Astrocyte of the hippocampus (primary cell): ENCODE data around the gene DIAPH3.
"Not testable (repeated sequence)": the region's sequence is repeated elsewhere in the genome, so short reads cannot be mapped to it uniquely, and the experiment has no call there.

Source experiments
- DNase-seq: peaks from one replicate; pipeline ENCODE4 v3.0.0; 2011; ENCODE audit warnings: low read depth, low spot score

DIAPH3 gene

DNA sequence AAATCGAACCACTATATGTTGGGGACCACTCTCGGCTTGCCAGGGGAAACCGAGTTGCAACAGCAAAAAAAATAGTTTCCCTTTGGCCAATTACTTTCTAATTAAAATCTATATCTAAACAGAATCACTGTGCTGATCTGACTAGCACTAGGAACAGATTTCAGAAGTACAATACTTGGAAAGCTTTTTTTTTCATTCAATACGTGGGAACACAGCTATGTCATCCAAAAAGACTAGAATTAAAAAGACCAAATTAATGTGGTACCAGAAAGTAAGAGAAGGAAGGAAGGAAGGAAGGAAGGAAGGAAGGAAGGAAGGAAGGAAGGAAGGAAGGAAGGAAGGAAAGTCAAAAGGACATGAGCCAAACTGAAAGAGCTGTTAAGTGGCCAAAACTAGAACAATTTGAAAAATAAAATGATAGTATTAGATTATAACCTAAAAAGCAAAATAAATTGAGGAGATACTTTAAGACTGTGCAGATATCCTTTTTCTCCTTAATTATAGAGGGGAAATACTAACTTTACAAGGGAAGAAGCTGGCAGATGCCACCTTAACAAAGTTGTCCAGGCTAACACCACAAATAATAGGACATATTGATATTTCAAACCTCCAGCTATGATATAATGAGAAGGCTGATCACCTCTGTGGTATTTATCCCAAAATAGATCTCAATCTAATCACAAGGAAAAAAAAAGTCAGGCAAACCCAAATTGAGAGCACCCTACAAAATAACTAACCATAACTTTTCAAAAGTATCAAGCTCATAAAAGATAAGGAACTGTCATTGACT is 63.9 kb downstream of the DIAPH3 start:
- no peak for DNase-seq

DNA sequence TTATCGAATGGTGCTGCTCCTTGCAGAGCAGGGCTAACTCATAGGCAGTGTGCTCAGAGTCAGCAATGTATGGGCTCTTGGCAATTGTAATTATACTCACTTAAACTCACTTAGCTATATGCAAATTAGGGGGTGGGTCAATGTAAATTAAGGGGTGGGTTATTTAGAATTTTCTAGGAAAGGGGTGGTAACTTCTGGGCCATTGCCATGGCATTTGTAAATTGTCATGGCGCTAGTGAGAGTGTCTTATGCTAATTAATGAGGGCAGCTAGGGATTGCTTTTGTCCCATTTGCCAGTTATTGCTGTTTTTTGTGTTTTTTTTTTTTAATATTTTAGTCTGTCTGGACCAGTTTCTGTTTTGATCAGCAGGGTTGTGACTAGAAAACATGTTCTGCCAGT is 68.4 kb downstream of the DIAPH3 start:
- no peak for DNase-seq

DNA sequence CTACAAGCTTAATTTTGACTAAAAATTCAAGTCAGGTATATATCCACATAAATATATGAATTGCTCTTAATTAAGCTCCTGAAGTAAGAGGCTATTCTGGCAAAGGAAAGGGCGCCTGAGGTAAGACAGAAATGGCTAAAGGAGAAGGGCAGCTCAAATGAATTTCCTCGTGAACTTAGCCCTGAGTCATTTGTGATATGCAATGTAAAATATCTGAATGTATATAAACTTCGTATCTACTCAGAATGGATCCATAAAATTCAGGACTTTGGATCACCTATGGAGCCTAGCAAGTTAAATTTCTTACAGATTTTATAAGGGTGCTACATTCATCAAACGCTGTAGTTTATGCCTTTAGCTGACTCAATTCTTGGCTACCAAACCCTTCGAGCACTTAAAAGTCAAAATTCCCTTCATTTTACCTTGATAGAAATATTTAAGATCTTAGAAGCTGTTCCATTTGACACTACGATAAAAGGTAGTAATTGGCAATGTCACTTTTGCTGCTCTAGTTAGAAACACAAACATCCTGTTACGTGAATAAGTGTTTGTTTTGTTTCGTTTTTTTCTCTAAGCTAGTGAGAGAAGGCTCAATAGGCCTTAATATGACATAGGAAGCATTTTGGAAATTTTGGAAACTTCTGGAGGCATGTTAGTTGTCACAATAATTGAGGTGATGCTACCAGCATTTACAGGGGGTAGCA is 69.2 kb downstream of the DIAPH3 start:
- no peak for DNase-seq

DNA sequence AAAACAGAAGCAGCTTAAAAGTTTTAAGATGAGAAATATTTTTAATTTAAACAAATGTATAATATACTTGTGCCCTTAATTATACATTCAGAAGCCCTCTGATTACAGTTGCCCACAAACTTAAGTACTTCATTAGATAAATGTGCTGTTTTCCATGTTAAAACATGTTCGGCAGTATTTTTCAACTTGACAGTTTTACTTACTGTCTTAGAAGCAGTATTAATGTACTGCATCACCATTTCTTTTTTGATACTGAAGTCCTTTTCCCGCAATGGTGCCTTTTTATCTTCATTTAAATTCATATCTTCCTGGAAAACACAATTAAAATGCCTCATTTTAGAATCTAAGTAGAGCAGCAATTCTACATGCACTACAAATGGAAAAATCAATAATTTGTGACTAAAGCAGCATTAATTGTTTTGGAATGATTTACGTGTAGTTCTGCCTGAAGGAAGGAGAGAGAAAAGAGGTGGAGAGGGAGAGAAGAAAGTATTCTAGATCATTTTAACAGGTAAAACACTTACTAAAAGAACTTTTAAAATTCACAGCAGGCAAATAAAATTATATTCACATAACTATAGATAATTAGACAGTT is 70.2 kb downstream of the DIAPH3 start:
- DNase-seq, result no peak

- no peak for DNase-seq
Observed at GRCh38 chr13:60091573-60091972, 72.2 kb downstream of the DIAPH3 start.

DNA sequence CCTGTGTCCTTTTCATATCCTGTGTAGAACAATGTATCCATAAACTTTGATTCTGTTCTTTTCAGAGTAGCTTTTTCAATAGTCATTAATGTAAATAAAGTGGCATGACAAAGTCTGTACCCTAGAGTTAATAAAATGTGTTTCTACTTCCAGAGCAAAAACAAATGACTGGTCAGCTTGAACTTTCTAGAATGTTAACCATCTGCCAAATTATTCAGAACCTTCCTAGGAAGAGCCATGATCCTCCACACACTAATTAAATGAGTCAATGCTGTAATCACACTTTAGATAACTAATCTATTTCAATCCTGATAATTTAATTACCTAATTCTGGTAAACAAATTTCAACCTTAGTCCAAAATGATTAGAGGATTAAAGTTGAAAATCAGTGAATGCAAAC is 73.2 kb downstream of the DIAPH3 start:
- peak; percentile 34 for DNase-seq

GRCh38 chr13:60083780-60084179 is 79.9 kb downstream of the DIAPH3 start:
- not testable (repeated sequence) for DNase-seq

GRCh38 chr13:60080850-60081249 is 82.9 kb downstream of the DIAPH3 start:
- no peak for DNase-seq

DNA sequence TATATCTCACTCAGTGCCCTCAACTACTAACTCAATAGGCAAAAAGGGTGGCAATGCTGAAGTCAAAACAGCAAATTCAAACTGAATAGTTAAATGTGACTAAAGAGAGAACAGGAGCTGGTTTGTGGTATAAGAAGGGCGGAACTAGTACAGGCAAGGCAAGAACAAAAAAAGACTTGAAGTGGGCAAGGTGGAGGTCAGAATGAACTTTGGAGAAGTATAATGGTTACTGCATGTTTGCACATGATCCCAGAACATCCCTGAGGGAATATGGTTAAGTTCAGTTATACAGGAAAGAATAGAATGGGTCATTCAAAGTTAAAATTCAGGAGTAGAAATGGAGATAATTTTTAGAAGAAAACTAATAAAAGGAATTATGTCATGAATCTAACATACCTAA is 85.5 kb downstream of the DIAPH3 start:
- no peak for DNase-seq

DNA sequence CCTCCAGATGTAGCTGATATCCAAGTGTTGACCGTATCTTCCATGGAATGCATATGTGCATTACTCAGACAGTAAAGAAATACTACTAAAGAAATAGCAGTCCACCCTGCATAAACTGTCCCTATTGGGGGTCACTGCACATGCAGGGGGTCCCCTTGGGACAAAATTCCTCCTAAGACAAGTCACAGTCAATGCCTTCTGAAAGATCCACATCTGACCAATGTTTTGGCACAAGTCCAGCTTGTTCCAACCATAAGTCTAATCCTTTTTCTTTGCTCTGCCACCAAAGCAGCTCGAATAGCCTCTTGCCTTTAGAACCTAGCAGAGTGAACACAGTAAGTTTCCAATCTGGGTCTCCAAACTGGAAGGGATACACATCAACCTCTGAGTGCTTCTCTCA is 87.9 kb downstream of the DIAPH3 start:
- DNase-seq, result peak; percentile 18

GRCh38 chr13:60074397-60074796 is 89.3 kb downstream of the DIAPH3 start:
- DNase-seq, result no peak

DNA sequence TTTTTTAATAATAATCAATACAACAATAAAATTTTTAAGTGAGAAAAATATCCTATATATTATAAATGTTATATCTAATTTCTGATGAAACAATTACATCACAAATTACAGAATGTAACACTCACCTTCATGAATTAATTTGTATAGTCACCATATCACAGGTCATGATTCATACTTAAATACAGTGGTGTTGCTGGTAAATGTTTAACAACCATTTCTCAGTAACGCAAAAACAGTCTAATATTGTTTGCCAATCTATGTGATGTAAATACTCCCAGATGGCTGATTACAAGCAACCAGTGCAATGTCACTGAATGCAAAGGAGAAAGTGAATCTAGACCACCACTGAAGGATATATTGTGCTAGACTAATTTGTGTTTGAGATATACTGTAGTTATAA is 97.5 kb downstream of the DIAPH3 start:
- no peak for DNase-seq

- no peak for DNase-seq
Observed at GRCh38 chr13:60062502-60062901, 101.2 kb downstream of the DIAPH3 start.

GRCh38 chr13:60061737-60062136 is 102.0 kb downstream of the DIAPH3 start:
- DNase-seq, result no peak

- DNase-seq, result no peak
Observed at GRCh38 chr13:60051754-60052285, 111.9 kb downstream of the DIAPH3 start.

DNA sequence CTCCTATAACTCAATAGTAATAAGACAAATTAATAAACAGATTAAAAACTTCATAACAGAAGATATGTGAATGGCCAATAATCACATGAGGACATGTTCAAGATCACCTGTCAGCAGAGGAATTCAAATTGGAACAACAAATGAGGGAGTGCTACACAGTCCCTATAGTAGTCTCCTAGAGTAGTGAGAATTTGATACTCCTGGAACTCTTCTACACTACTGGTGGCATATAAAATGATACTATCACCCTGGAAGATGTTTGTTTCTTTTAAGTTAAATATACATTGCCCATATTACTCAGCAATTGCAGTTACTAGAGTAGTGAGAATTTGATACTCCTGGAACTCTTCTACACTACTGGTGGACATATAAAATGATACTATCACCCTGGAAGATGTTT is 115.4 kb downstream of the DIAPH3 start:
- DNase-seq, result not testable (repeated sequence)

DNA sequence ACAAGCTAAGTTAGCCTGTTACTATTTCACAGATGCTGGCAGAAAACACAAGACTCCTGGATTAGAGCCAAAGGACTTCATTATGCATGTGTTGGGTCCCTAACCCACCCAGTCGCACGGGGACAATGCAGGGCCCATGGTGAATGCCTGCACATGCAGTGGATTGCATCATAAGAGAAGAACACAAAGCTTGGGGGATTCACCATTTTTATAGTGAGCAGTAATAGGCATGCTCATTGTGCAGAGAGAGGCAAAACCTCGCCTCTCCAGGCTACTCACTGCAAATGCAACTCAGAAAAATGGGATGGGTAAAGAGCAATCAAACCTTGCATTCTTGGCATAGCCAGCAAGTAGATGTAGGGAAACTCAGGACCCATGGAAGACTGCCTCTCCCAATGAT is 115.8 kb downstream of the DIAPH3 start:
- peak; percentile 9 for DNase-seq

DNA sequence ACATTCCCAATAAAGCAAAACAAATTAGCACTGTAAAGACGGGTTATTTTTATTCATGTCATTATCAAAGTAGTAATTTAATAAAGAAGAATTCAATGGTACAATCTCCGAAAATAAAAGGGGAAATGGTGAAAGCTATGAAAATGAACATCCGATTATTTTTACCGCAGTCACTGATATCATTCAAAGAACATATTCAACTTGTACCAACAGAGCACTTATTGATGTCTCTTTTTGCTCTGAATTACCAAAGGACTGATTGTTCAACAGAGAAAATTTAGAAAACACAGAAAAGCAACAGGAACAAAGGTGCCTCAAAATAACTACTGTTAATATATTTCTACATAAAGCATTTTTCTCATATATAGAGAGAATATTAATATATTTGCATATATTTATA is 119.4 kb downstream of the DIAPH3 start:
- DNase-seq, result no peak

DNA sequence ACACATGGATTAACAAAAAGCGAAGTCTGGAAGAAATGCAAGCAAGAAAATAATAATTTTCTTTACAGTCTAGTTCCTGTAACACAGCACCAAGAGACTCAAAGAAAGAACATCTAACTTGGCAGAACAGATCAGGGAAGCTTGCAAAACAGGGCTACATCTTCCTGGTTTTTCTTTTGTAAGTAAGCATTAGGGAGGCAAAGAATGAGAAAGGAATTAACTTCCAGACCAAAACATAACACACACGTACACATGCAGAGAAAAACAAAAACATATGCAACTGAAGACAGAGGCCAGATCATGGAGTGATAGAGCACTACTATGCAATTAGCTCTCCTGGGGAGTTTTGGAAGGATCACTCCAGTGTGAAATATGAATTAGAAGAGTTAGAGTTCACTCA is 120.5 kb downstream of the DIAPH3 start:
- DNase-seq, result no peak

DNA sequence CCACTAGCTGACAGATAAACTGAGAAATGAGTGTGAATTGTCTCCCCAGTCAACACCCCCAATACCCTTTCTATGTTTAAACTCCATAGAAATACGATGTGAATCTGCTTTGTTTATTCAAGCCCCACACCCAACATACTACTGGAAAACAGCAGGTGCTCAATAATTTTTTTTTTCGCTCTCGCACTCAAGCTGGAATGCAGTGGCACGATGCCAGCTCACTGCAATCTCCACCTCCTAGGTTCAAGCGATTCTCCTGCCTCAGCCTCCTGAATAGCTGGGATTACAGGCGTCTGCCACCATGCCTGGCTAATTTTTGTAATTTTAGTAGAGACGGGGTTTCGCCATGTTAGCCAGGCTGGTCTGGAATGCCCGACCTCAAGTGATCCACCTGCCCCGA is 123.1 kb downstream of the DIAPH3 start:
- not testable (repeated sequence) for DNase-seq

GRCh38 chr13:60035874-60036273 is 127.9 kb downstream of the DIAPH3 start:
- DNase-seq, result no peak

DNA sequence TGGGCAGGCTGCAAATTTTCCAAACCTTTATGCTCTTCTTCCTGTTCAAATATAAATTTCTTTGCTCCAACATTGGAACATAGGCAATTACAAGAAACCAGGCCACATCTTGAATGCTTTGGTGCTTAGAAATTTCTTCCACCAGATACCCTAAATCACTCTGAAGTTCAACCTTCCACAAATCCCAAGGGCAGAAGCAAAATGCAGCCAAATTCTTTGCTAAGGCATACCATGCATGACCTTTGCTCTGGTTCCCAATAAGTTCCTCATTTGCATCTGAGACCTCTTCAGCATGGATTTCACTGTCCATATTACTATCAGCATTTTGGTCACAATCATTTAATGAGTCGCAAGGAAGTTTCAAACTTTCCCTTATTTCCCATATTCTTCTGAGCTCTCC is 130.9 kb downstream of the DIAPH3 start:
- no peak for DNase-seq

GRCh38 chr13:60028021-60028420 is 135.7 kb downstream of the DIAPH3 start:
- no peak for DNase-seq
